ENCODE results near the gene EHD4. TPM values are rescaled to one million over a fixed set of nuclear protein-coding genes. Genes with fewer than 3 reads are reported as not detected.

EHD4 gene
- polyA plus RNA-seq, 2 of the 4 experiments (the other 2 are of a cell fraction): 8.2 to 9.0 TPM

- 92% methylated on average over 7 of the region's 7 CpGs for WGBS (ENCODE audit: missing lambda C conversion rate)
- Histone ChIP-seq H3K4me2 (no peak overlapping the region), H3K4me3 (no peak overlapping the region), H3K27ac (no peak overlapping the region), H3K4me1 (peaks cover 76% of the 10 kb centered on the region), H3K9me3 (no peaks in the 10 kb centered on the region)
- ChIA-PET CTCF (no interaction called here), POLR2A (no interaction called here)
- no peak for ATAC-seq
- FAIRE-seq: no peak
- TF ChIP-seq EHMT2 (IDR thresholded peaks at IDR 0.05; ENCODE audit: low read depth) (no peak), NPAS2 (CRISPR knock-in tag; IDR thresholded peaks at IDR 0.05; ENCODE audit: borderline replicate concordance) (no peak), RAD21 (conservative IDR thresholded peaks at IDR 0.05 in 1 of 2, IDR thresholded peaks at IDR 0.05 in 1 of 2) (no peak), MAFK (IDR thresholded peaks at IDR 0.05; ENCODE audit: partially characterized antibody) (no peak), POLR2A (IDR thresholded peaks at IDR 0.05; ENCODE audit: low read length) (no peak), POLR2AphosphoS2 (conservative IDR thresholded peaks at IDR 0.05; ENCODE audit: low read length) (no peak), JUNB (IDR thresholded peaks at IDR 0.05) (no peak), ELK1 (IDR thresholded peaks at IDR 0.05; ENCODE audit: low read depth, low read length) (no peak), MAX (IDR thresholded peaks at IDR 0.05) (no peak), RNF2 (IDR thresholded peaks at IDR 0.05; ENCODE audit: borderline replicate concordance, low read depth) (no peak)
- no peak for DNase-seq (ENCODE audit: low read depth in 1 of 2, low spot score in 1 of 2)
Observed at GRCh38 chr15:41925086-41925608, 47.2 kb downstream of the EHD4 start.

GRCh38 chr15:41923401-41923997 is 48.9 kb downstream of the EHD4 start:
- FAIRE-seq: no peak
- H3K4me3 ChIP-seq: no peak overlapping the region
- 95% methylated on average over 3 of the region's 3 CpGs for WGBS (ENCODE audit: missing lambda C conversion rate)
- ATAC-seq: no peak
- no peaks in the 10 kb centered on the region for H3K9me3 ChIP-seq
- ChIA-PET POLR2A (no interaction called here), CTCF (interaction anchor here (1.0 to 2.4 kb wide), 5 partner anchors 10 to 151 kb away, joined by 3 to 15 read pairs (median 4); partner anchors contain the start of gene EHD4)
- H3K27ac ChIP-seq: no peak overlapping the region; a peak in 1 of 6 replicates
- DNase-seq (ENCODE audit: low read depth in 1 of 2, low spot score in 1 of 2): no peak
- H3K4me1 ChIP-seq: peaks cover 63% of the 10 kb centered on the region
- TF ChIP-seq BHLHE40 (IDR thresholded peaks at IDR 0.05; ENCODE audit: low read depth, low read length) (no peak), CHD4 (IDR thresholded peaks at IDR 0.05; ENCODE audit: borderline replicate concordance) (no peak), EHMT2 (IDR thresholded peaks at IDR 0.05; ENCODE audit: low read depth) (no peak), ATOH8 (CRISPR knock-in tag; IDR thresholded peaks at IDR 0.05; ENCODE audit: low read depth) (no peak), PHF8 (IDR thresholded peaks at IDR 0.05; ENCODE audit: borderline replicate concordance, low read depth) (no peak), EP300 (IDR thresholded peaks at IDR 0.05) (no peak), ZC3H11A (IDR thresholded peaks at IDR 0.05) (no peak)
- H3K4me2 ChIP-seq: no peak overlapping the region

GRCh38 chr15:41922353-41922752 is 50.0 kb downstream of the EHD4 start:
- Histone ChIP-seq H3K4me3 (no peak overlapping the region), H3K4me2 (peak overlapping the region; percentile 4; the same call in 1 of the 3 replicates), H3K4me1 (peaks cover 61% of the 10 kb centered on the region), H3K9me3 (no peaks in the 10 kb centered on the region), H3K27ac (no peak overlapping the region)
- TF ChIP-seq CEBPB (IDR thresholded peaks at IDR 0.05): no peak
- no peak for TF ChIP-seq HDAC2 (IDR thresholded peaks at IDR 0.05)
- TF ChIP-seq FOXS1 (CRISPR knock-in tag; IDR thresholded peaks at IDR 0.05): no peak
- no peak for TF ChIP-seq USF2 (IDR thresholded peaks at IDR 0.05)
- no peak for TF ChIP-seq ZFP36 (IDR thresholded peaks at IDR 0.05; ENCODE audit: borderline replicate concordance, partially characterized antibody)
- TF ChIP-seq JUN (IDR thresholded peaks at IDR 0.05): no peak
- TF ChIP-seq HES2 (IDR thresholded peaks at IDR 0.05): no peak
- TF ChIP-seq RAD21 (conservative IDR thresholded peaks at IDR 0.05 in 1 of 2, IDR thresholded peaks at IDR 0.05 in 1 of 2): no peak
- no peak for TF ChIP-seq ESRRA (IDR thresholded peaks at IDR 0.05; ENCODE audit: borderline replicate concordance, low read length)
- TF ChIP-seq CBX2 (IDR thresholded peaks at IDR 0.05; ENCODE audit: borderline replicate concordance, low read depth): no peak
- TF ChIP-seq PHF8 (IDR thresholded peaks at IDR 0.05; ENCODE audit: borderline replicate concordance, low read depth): no peak
- TF ChIP-seq CHD4 (IDR thresholded peaks at IDR 0.05; ENCODE audit: borderline replicate concordance): no peak
- no peak for TF ChIP-seq GATA3 (IDR thresholded peaks at IDR 0.05; ENCODE audit: borderline replicate concordance)
- TF ChIP-seq HMGXB4 (CRISPR knock-in tag; IDR thresholded peaks at IDR 0.05; ENCODE audit: borderline replicate concordance): no peak
- WGBS (ENCODE audit: missing lambda C conversion rate): 81% methylated on average over 9 of the region's 9 CpGs
- DNase-seq (ENCODE audit: low read depth in 1 of 2, low spot score in 1 of 2) (no peak), ATAC-seq (no peak), FAIRE-seq (no peak)
- ChIA-PET CTCF (interaction anchor here (2.0 to 2.4 kb wide), 2 partner anchors 9 to 17 kb away, joined by 4 to 15 read pairs; no protein-coding TSS in a partner anchor), POLR2A (no interaction called here)

Data from A549 (cell line).